Ascending aorta (tissue), 2 donors: ENCODE data around the gene ADA. TPM values are rescaled to one million over a fixed set of nuclear protein-coding genes. Genes with fewer than 3 reads are reported as not detected.
"Not testable (repeated sequence)": the region's sequence is repeated elsewhere in the genome, so short reads cannot be mapped to it uniquely, and the experiment has no call there.

Source experiments
- DNase-seq, 2 donors: peaks; one replicate each; pipeline ENCODE4 v3.0.0-alpha.2; 2019; ENCODE audit warnings: low spot score in 2 of 2
- H3K27ac ChIP-seq, 2 donors: fragments of 200-600 bp; sonication (generic); one replicate each; pipeline ENCODE4 v1.5.1; 2016 to 2017; ENCODE audit warnings: mild to moderate bottlenecking in 1 of 2
- H3K27me3 ChIP-seq: fragments of 200-600 bp; sonication (generic); one replicate; pipeline ENCODE4 v1.5.1; 2017
- H3K36me3 ChIP-seq, 2 donors: fragments of 200-600 bp; sonication (generic); one replicate each; pipeline ENCODE4 v1.5.1; 2016
- H3K4me1 ChIP-seq, 2 donors: fragments of 200-600 bp; sonication (generic); one replicate each; pipeline ENCODE4 v1.5.1; 2016 to 2017; ENCODE audit warnings: mild to moderate bottlenecking in 1 of 2
- H3K4me3 ChIP-seq, 2 donors: fragments of 200-600 bp; sonication (generic); one replicate each; pipeline ENCODE4 v1.5.1; 2016 to 2017; ENCODE audit warnings: mild to moderate bottlenecking in 1 of 2
- H3K9me3 ChIP-seq, 2 donors: fragments of 200-600 bp; sonication (generic); one replicate each; pipeline ENCODE4 v1.5.1; 2016
- CTCF ChIP-seq, 3 experiments: fragments of 200-600 bp in 2 of 3; fragments of 450-650 bp in 1 of 3; sonication (generic) in 2 of 3; IDR thresholded peaks; one replicate each; pipeline ENCODE4 v1.5.1; 2016 to 2019; ENCODE audit warnings: antibody characterized with exemption in 3 of 3, mild to moderate bottlenecking in 1 of 3, moderate library complexity in 1 of 3
- intact Hi-C: fragments of 100-400 bp; cut with DNase I; formaldehyde crosslinking; loops from one replicate; pipeline ENCODE4 v1.15.1; 2023
- total RNA-seq: library from RNA; depleted of rRNA; stranded (reverse); fragments of >200 nt; gene quantifications from one replicate; pipeline ENCODE4 v1.1.0, GENCODE V29; 2016

The ADA gene
- total RNA-seq, 1 donor from 2014 or later: 0.75 TPM

DNA sequence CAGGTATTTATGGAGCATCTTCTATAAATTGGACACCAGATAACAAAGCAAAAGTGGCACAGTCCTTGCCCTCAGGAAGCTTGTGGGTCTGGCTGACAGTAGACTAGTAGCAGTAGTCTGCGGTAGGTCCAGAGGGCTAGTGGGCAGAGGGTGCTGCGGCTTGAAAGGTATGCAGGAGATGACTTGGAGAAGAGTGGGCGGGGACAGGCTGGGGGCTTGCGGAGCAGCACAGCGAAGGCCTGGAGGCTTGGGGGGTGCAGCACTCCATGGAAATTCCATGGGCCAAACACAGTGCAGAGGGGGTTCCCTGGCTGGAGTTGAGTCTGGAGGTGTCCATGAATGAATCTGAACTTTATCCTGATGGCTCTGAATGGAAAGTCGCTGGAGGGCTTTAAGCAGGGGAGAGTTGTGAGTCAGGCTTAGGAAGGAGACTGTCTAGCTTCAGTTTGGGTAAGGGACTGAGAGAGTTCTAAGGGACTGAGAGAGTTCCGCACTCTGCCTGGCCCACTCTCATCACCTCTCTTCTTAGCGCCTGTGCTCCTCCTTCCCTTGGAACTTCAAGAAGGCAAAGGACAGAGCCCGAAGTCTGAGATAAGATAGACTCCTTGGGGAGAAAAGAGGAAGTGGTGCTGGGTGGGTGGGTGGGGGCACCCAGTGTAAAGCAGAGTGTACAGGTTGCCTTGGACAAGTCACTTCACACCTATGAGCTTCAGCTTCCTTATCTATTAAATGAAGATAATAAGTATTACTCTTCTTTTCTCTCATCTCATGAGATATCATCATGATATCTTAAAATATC is 60.3 kb downstream of the ADA start:
- H3K27me3 ChIP-seq: no peaks in the 10 kb centered on the region
- no peaks in the 10 kb centered on the region for H3K9me3 ChIP-seq
- H3K4me1 ChIP-seq: peaks cover 24 to 40% of the 10 kb centered on the region in 2 donors
- TF ChIP-seq CTCF (IDR thresholded peaks at IDR 0.05): no peak
- H3K36me3 ChIP-seq: peaks cover 12 to 31% of the 10 kb centered on the region in 2 donors
- intact Hi-C loops: no loop called here
- no peak overlapping the region for H3K4me3 ChIP-seq
- no peak overlapping the region for H3K27ac ChIP-seq
- no peak for DNase-seq

GRCh38 chr20:44589537-44589936 is 62.0 kb downstream of the ADA start:
- Histone ChIP-seq H3K4me3 (no peak overlapping the region), H3K27ac (no peak overlapping the region), H3K4me1 (peaks cover 23 to 38% of the 10 kb centered on the region in 2 donors), H3K36me3 (peaks cover 12 to 31% of the 10 kb centered on the region in 2 donors), H3K9me3 (no peaks in the 10 kb centered on the region), H3K27me3 (no peaks in the 10 kb centered on the region)
- DNase-seq: no peak
- TF ChIP-seq CTCF (IDR thresholded peaks at IDR 0.05): no peak
- intact Hi-C loops: no loop called here

DNA sequence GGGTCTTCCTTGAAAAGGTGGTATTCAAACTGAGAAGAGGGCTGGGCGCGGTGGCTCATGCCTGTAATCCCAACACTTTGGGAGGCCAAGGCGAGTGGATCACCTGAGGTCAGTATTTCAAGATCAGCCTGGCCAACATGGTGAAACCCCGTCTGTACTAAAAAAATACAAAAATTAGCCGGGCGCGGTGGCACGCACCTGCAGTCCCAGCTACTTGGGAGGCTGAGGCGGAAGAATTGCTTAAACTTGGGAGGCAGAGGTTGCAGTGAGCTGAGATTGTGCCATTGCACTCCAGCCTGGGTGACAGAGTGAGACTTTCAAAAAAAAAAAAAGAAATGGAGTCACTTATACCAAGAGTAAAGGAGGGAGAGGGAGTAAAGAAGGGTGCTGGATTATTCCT is 63.2 kb downstream of the ADA start:
- H3K9me3 ChIP-seq, H3K27ac ChIP-seq, H3K27me3 ChIP-seq, intact Hi-C loops, H3K4me3 ChIP-seq, DNase-seq: not testable (repeated sequence)
- H3K4me1 ChIP-seq: peaks cover 19 to 26% of the 10 kb centered on the region in 2 donors
- peaks cover 12 to 31% of the 10 kb centered on the region in 2 donors for H3K36me3 ChIP-seq

- Histone ChIP-seq H3K36me3 (peaks cover 10 to 25% of the 10 kb centered on the region in 2 donors), H3K4me1 (peaks cover 19 to 28% of the 10 kb centered on the region in 2 donors), H3K4me3 (peak overlapping the region in 1 of 2 donors; percentile 33), H3K9me3 (no peaks in the 10 kb centered on the region), H3K27ac (peak overlapping the region; percentile 62 to 83), H3K27me3 (no peaks in the 10 kb centered on the region)
- TF ChIP-seq CTCF (IDR thresholded peaks at IDR 0.05): no peak
- DNase-seq: no peak
- intact Hi-C loops: loop anchor here (2.0 kb wide), 1 partner anchor 13 kb away; no protein-coding TSS in a partner anchor
Observed at GRCh38 chr20:44587035-44587980, 64.2 kb downstream of the ADA start.

DNA sequence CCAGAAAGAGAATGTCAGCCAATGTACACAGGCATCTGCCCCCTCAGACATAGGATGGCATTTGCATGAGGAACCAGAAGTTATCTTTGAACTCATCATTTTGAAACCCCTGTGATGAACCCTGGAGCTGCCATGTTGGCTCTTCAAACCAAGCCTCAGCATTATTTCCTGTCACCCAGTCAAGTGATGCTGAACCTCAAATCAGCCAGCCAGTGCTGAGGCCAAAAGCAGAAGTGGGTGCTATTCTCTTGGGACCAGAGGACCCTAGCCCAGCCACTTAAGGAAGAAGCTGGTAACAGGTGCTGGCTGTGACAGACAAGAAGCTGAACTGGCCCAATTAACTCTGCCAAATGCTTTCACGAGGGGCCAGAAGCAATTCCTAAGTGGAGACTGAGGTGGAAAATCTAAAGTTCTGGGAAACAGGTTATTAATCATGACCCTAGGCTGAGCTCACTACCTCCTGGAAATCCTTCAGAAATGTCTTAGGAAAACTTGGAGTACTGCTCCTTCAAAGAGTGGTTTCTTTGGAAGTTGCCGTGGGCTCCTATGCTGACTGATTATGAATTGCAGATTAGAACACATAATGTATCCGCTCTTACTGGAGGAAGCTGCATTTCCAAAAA is 65.1 kb downstream of the ADA start:
- Histone ChIP-seq H3K4me3 (peak overlapping the region in 1 of 2 donors; percentile 33), H3K4me1 (peaks cover 25 to 36% of the 10 kb centered on the region in 2 donors), H3K27ac (peak overlapping the region; percentile 62 to 83), H3K27me3 (no peaks in the 10 kb centered on the region), H3K36me3 (peaks cover 7 to 16% of the 10 kb centered on the region in 2 donors), H3K9me3 (no peaks in the 10 kb centered on the region)
- intact Hi-C loops: loop anchor here (2.0 kb wide), 1 partner anchor 14 kb away; no protein-coding TSS in a partner anchor
- no peak for DNase-seq
- no peak for TF ChIP-seq CTCF (IDR thresholded peaks at IDR 0.05)
